Measurements from ENCODE around the gene EPS15. TPM values are rescaled to one million over a fixed set of nuclear protein-coding genes. Genes with fewer than 3 reads are reported as not detected.

Gene EPS15
- total and polyA plus RNA-seq, 9 donors, result 20.9 to 84.0 (median 68.4) TPM

GRCh38 chr1:51324251-51325010 is 194.6 kb downstream of the EPS15 start:
- TF ChIP-seq EP300 (IDR thresholded peaks at IDR 0.05), result no peak
- no peak for TF ChIP-seq CTCF (IDR thresholded peaks at IDR 0.05)
- TF ChIP-seq POLR2A (IDR thresholded peaks at IDR 0.05), result no peak
- Histone ChIP-seq H3K27me3 (no peaks in the 10 kb centered on the region), H3K4me3 (no peak overlapping the region), H3K9me3 (no peaks in the 10 kb centered on the region), H3K4me1 (ENCODE audit: insufficient read depth) (no peaks in the 10 kb centered on the region), H3K27ac (no peak overlapping the region), H3K36me3 (no peaks in the 10 kb centered on the region)
- intact Hi-C loops (cut with DNase I), result no loop called here
- WGBS, 3 donors, result 86 to 91% (median 90%) methylated on average over 7 of the region's 7 CpGs
- no peak for DNase-seq

- no peak overlapping the region for H3K4me3 ChIP-seq
- H3K27ac ChIP-seq, result no peak overlapping the region
- H3K9me3 ChIP-seq, result no peaks in the 10 kb centered on the region
- DNase-seq, result no peak
- intact Hi-C loops (cut with DNase I), result no loop called here
- TF ChIP-seq POLR2A (IDR thresholded peaks at IDR 0.05) (no peak), CTCF (IDR thresholded peaks at IDR 0.05) (no peak), EP300 (IDR thresholded peaks at IDR 0.05) (no peak)
- H3K4me1 ChIP-seq (ENCODE audit: insufficient read depth), result no peaks in the 10 kb centered on the region
- no peaks in the 10 kb centered on the region for H3K27me3 ChIP-seq
- no peaks in the 10 kb centered on the region for H3K36me3 ChIP-seq
These were observed 195.3 kb downstream of the EPS15 start for GRCh38 chr1:51323778-51324177.

GRCh38 chr1:51322417-51323101 is 196.5 kb downstream of the EPS15 start:
- Histone ChIP-seq H3K36me3 (no peaks in the 10 kb centered on the region), H3K27me3 (no peaks in the 10 kb centered on the region), H3K9me3 (no peaks in the 10 kb centered on the region), H3K4me3 (no peak overlapping the region), H3K4me1 (ENCODE audit: insufficient read depth) (no peaks in the 10 kb centered on the region), H3K27ac (no peak overlapping the region)
- DNase-seq, result no peak
- 82 to 87% (median 87%) methylated on average over 4 of the region's 4 CpGs for WGBS, 3 donors
- TF ChIP-seq CTCF (IDR thresholded peaks at IDR 0.05) (no peak), POLR2A (IDR thresholded peaks at IDR 0.05) (no peak), EP300 (IDR thresholded peaks at IDR 0.05) (no peak)
- intact Hi-C loops (cut with DNase I), result no loop called here

- Histone ChIP-seq H3K36me3 (no peaks in the 10 kb centered on the region), H3K27ac (no peak overlapping the region), H3K4me3 (no peak overlapping the region), H3K27me3 (no peaks in the 10 kb centered on the region), H3K4me1 (ENCODE audit: insufficient read depth) (no peaks in the 10 kb centered on the region), H3K9me3 (no peaks in the 10 kb centered on the region)
- no peak for DNase-seq
- intact Hi-C loops (cut with DNase I), result no loop called here
- WGBS, 3 donors, result 97 to 100% (median 100%) methylated on average over 2 of the region's 2 CpGs
- no peak for TF ChIP-seq CTCF (IDR thresholded peaks at IDR 0.05)
- TF ChIP-seq POLR2A (IDR thresholded peaks at IDR 0.05), result no peak
- no peak for TF ChIP-seq EP300 (IDR thresholded peaks at IDR 0.05)
These were observed 197.2 kb downstream of the EPS15 start for GRCh38 chr1:51321924-51322280.

Data from ovary (tissue), 9 donors.